Astrocyte of the spinal cord (primary cell): Measurements from ENCODE around the gene PACSIN2.

ENCODE experiments used
- DNase-seq: peaks from one replicate; pipeline ENCODE4 v3.0.0; 2011; ENCODE audit warnings: low read depth, low spot score
- H3K4me3 ChIP-seq: 2 replicates; pipeline ENCODE4 v1.5.1; 2011; ENCODE audit warnings: low read depth, mild to moderate bottlenecking, low read length, moderate library complexity
- in situ Hi-C: cut with HindIII; loops from 2 replicates; pipeline ENCODE4 v1.10.0; 2017; ENCODE audit warnings: low sequenced_read_pairs
- TF ChIP-seq, protein P1 (sequence below): IDR thresholded peaks from 2 replicates; pipeline ENCODE4 v1.5.1; 2012; ENCODE audit warnings: low read depth, mild to moderate bottlenecking, low read length, inconsistent platforms

The PACSIN2 gene

DNA sequence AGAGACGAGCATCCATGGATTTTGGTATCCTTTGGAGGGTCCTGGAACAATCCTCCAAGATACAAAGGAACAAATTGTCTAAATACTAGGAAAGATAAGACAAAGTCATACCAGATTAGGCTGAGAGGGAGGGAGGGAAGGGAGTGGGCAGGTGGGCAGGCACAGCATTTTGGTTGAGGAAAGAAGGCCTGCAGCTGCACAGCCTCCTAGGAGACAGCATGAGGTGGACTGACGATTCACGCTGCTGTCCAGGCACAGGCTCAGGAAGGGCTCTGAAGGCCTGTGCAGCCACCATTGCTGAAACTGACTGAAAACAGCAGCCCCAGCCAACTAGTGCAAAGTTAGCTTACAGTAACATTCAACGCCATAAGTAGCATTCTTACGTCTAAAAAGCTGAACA lies 64.7 kb downstream of the PACSIN2 start:
- TF ChIP-seq, protein P1, sequence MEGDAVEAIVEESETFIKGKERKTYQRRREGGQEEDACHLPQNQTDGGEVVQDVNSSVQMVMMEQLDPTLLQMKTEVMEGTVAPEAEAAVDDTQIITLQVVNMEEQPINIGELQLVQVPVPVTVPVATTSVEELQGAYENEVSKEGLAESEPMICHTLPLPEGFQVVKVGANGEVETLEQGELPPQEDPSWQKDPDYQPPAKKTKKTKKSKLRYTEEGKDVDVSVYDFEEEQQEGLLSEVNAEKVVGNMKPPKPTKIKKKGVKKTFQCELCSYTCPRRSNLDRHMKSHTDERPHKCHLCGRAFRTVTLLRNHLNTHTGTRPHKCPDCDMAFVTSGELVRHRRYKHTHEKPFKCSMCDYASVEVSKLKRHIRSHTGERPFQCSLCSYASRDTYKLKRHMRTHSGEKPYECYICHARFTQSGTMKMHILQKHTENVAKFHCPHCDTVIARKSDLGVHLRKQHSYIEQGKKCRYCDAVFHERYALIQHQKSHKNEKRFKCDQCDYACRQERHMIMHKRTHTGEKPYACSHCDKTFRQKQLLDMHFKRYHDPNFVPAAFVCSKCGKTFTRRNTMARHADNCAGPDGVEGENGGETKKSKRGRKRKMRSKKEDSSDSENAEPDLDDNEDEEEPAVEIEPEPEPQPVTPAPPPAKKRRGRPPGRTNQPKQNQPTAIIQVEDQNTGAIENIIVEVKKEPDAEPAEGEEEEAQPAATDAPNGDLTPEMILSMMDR = no peak
- in situ Hi-C loops = no loop called here

GRCh38 chr22:42949159-42949558 lies 65.8 kb downstream of the PACSIN2 start:
- TF ChIP-seq, protein P1 = no peak
- H3K4me3 ChIP-seq = no peak overlapping the region
- peak; percentile 63 for DNase-seq
- in situ Hi-C loops = no loop called here

More for the DNA sequence above, 64.7 kb downstream of the PACSIN2 start:
- H3K4me3 ChIP-seq = no peak overlapping the region
- no peak for DNase-seq

GRCh38 chr22:42948294-42948693 lies 66.7 kb downstream of the PACSIN2 start:
- in situ Hi-C loops = no loop called here
- no peak overlapping the region for H3K4me3 ChIP-seq

DNA sequence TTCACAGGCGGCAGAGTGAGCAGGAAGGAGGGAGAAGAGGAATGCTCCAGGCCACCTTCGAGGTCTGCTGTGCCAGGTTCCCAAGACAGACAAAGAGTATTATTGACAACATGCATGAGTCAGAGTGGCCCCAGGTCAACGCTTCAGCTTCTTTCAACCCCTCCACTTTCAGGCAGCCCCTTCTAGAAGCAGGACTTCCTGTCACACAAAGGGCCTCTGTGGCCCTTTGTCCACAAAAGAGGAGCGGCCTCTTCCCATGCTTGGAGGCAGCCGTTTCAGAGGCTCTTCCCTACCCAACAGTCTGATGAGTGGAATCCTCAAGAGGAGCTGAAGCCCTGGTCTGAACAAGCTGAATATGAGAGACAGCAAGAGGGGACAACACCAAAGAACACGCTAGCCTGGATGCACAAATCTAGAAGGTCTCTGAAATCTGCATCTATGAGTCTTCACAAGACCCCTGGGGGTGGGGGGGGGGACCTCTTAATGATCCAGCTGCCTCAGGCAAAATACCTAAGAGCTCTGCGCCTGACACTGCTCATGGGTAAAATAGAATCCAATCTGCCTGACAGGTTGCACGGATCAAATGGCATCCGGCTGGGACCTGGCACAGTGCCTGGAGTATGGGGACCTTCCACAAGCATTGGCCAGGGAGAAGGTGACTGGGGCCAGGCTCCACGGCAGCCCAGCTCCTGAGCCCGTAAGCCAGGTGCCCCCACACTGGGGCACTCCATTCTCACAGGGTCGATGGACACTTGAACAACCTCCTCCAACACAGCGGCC lies 67.5 kb downstream of the PACSIN2 start:
- in situ Hi-C loops = no loop called here
- TF ChIP-seq, protein P1 = no peak
- DNase-seq = no peak
- no peak overlapping the region for H3K4me3 ChIP-seq

More at GRCh38 chr22:42948294-42948693, 66.7 kb downstream of the PACSIN2 start:
- TF ChIP-seq, protein P1 = no peak
- no peak for DNase-seq

GRCh38 chr22:42946546-42947198 lies 68.3 kb downstream of the PACSIN2 start:
- TF ChIP-seq, protein P1 = no peak
- no peak for DNase-seq
- in situ Hi-C loops = no loop called here
- H3K4me3 ChIP-seq = no peak overlapping the region

- in situ Hi-C loops = no loop called here
- H3K4me3 ChIP-seq = no peak overlapping the region
- TF ChIP-seq, protein P1 = no peak
Measured at GRCh38 chr22:42945736-42946135, 69.2 kb downstream of the PACSIN2 start.

More at GRCh38 chr22:42945736-42946135, 69.2 kb downstream of the PACSIN2 start:
- no peak for DNase-seq
